ENCODE results near the gene PRICKLE2.

Gene PRICKLE2

GRCh38 chr3:64081235-64081630 is 144.0 kb downstream of the PRICKLE2 start:
- Histone ChIP-seq H3K9me2 (replicated peaks; ENCODE audit: insufficient read depth, low read length) (no peaks in the 10 kb centered on the region), H2AFZ (ENCODE audit: low read length) (no peak overlapping the region), H3K4me3 (ENCODE audit: low read length) (no peak overlapping the region), H3K27ac (ENCODE audit: low read length) (no peak overlapping the region), H3K9ac (ENCODE audit: low read length) (no peak overlapping the region), H3F3A (ENCODE audit: insufficient read depth, low read length) (no peaks in the 10 kb centered on the region), H3K79me2 (ENCODE audit: low read length) (no peaks in the 10 kb centered on the region), H4K20me1 (ENCODE audit: insufficient read depth, low read length) (no peaks in the 10 kb centered on the region), H3K27me3 (replicated peaks; ENCODE audit: insufficient read depth, low read length) (no peaks in the 10 kb centered on the region), H3K4me1 (ENCODE audit: low read length) (no peaks in the 10 kb centered on the region), H3K9me3 (replicated peaks; ENCODE audit: insufficient read depth, low read length) (no peaks in the 10 kb centered on the region), H3K36me3 (replicated peaks; ENCODE audit: insufficient read depth, low read length) (no peaks in the 10 kb centered on the region), H3K4me2 (ENCODE audit: low read depth, low read length) (no peak overlapping the region)
- no peak for DNase-seq
- no peak for TF ChIP-seq EZH2phosphoT487 (IDR thresholded peaks at IDR 0.05; ENCODE audit: low read length)
- TF ChIP-seq, protein P1, sequence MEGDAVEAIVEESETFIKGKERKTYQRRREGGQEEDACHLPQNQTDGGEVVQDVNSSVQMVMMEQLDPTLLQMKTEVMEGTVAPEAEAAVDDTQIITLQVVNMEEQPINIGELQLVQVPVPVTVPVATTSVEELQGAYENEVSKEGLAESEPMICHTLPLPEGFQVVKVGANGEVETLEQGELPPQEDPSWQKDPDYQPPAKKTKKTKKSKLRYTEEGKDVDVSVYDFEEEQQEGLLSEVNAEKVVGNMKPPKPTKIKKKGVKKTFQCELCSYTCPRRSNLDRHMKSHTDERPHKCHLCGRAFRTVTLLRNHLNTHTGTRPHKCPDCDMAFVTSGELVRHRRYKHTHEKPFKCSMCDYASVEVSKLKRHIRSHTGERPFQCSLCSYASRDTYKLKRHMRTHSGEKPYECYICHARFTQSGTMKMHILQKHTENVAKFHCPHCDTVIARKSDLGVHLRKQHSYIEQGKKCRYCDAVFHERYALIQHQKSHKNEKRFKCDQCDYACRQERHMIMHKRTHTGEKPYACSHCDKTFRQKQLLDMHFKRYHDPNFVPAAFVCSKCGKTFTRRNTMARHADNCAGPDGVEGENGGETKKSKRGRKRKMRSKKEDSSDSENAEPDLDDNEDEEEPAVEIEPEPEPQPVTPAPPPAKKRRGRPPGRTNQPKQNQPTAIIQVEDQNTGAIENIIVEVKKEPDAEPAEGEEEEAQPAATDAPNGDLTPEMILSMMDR (IDR thresholded peaks at IDR 0.05; ENCODE audit: low read length) = no peak
- TF ChIP-seq EZH2 (optimal IDR thresholded peaks at IDR 0.05; ENCODE audit: low read depth, low read length) = no peak

GRCh38 chr3:64080616-64081234 is 144.5 kb downstream of the PRICKLE2 start:
- Histone ChIP-seq H2AFZ (ENCODE audit: low read length) (no peak overlapping the region), H3K36me3 (replicated peaks; ENCODE audit: insufficient read depth, low read length) (no peaks in the 10 kb centered on the region), H3K4me3 (ENCODE audit: low read length) (no peak overlapping the region), H3K9me2 (replicated peaks; ENCODE audit: insufficient read depth, low read length) (no peaks in the 10 kb centered on the region), H4K20me1 (ENCODE audit: insufficient read depth, low read length) (no peaks in the 10 kb centered on the region), H3K9me3 (replicated peaks; ENCODE audit: insufficient read depth, low read length) (no peaks in the 10 kb centered on the region), H3K4me2 (ENCODE audit: low read depth, low read length) (no peak overlapping the region), H3K79me2 (ENCODE audit: low read length) (no peaks in the 10 kb centered on the region), H3K4me1 (ENCODE audit: low read length) (no peaks in the 10 kb centered on the region), H3K9ac (ENCODE audit: low read length) (no peak overlapping the region), H3K27me3 (replicated peaks; ENCODE audit: insufficient read depth, low read length) (no peaks in the 10 kb centered on the region), H3K27ac (ENCODE audit: low read length) (no peak overlapping the region), H3F3A (ENCODE audit: insufficient read depth, low read length) (no peaks in the 10 kb centered on the region)
- DNase-seq = no peak
- TF ChIP-seq EZH2phosphoT487 (IDR thresholded peaks at IDR 0.05; ENCODE audit: low read length) = no peak
- TF ChIP-seq, protein P1 (IDR thresholded peaks at IDR 0.05; ENCODE audit: low read length) = no peak
- no peak for TF ChIP-seq EZH2 (optimal IDR thresholded peaks at IDR 0.05; ENCODE audit: low read depth, low read length)

DNA sequence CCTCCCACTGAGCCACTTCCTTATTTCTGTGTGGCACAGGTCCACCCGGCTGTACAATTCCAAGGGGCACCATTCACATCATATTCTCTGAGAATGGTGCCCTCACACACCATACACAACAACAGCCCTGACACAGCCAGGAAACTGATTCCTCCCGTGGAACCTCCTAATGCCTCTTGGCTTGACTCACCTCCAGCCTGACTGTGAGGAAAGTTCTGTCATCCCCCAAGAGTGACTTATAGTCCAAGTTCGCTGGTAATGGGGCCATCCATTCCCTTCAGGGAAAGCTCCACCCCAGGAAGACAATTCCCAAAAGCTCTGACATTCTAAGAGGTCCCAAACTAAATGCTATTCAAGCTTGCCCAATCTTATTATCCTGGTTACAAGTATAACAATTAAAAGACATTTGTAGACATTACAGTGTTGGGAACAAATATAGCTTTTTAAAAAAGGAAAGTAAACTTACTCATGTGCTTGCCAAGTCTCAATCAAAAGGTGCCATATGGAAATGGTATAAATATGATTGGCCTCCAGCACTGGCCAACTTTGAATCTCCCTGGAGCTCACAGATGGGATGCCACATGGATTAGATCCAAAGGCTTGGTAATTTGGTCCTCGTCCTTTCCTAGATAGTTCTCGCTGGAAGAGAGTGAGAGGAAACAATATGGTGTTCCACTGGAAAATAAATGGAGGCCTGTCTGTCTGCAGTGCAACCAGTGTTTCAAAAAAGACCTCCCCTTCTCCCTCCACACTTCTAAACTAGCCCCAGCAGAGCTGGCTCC is 145.7 kb downstream of the PRICKLE2 start:
- Histone ChIP-seq H2AFZ (ENCODE audit: low read length) (no peak overlapping the region), H3K27ac (ENCODE audit: low read length) (no peak overlapping the region), H3K9ac (ENCODE audit: low read length) (no peak overlapping the region), H3K9me3 (replicated peaks; ENCODE audit: insufficient read depth, low read length) (no peaks in the 10 kb centered on the region), H3K4me1 (ENCODE audit: low read length) (no peaks in the 10 kb centered on the region), H3K4me2 (ENCODE audit: low read depth, low read length) (no peak overlapping the region), H3K9me2 (replicated peaks; ENCODE audit: insufficient read depth, low read length) (no peaks in the 10 kb centered on the region), H3K27me3 (replicated peaks; ENCODE audit: insufficient read depth, low read length) (no peaks in the 10 kb centered on the region), H3K79me2 (ENCODE audit: low read length) (no peaks in the 10 kb centered on the region), H3F3A (ENCODE audit: insufficient read depth, low read length) (no peaks in the 10 kb centered on the region), H4K20me1 (ENCODE audit: insufficient read depth, low read length) (no peaks in the 10 kb centered on the region), H3K4me3 (ENCODE audit: low read length) (no peak overlapping the region), H3K36me3 (replicated peaks; ENCODE audit: insufficient read depth, low read length) (no peaks in the 10 kb centered on the region)
- no peak for TF ChIP-seq EZH2phosphoT487 (IDR thresholded peaks at IDR 0.05; ENCODE audit: low read length)
- DNase-seq = no peak

DNA sequence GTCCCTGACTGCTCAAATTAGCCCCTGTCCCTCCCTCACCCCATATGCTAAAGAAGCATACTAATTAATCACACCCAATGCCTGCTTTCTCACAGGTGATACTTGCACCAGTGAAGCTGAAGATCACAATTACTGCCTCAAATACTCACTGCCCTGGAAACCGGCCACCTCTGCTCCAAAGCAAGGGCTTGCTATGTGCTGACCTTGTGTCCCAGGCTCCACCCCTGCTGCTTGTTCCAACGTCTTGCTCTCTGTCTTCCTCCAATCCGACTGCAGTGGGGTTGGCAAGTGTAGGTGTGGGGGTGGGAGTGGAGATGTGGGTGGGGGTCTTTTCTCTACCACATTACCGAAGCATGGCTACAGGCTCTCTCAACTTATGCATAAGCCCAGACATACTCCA is 146.3 kb downstream of the PRICKLE2 start:
- Histone ChIP-seq H4K20me1 (ENCODE audit: insufficient read depth, low read length) (no peaks in the 10 kb centered on the region), H3K9me2 (replicated peaks; ENCODE audit: insufficient read depth, low read length) (no peaks in the 10 kb centered on the region), H3K9ac (ENCODE audit: low read length) (no peak overlapping the region), H3F3A (ENCODE audit: insufficient read depth, low read length) (no peaks in the 10 kb centered on the region), H3K27me3 (replicated peaks; ENCODE audit: insufficient read depth, low read length) (no peaks in the 10 kb centered on the region), H3K4me3 (ENCODE audit: low read length) (no peak overlapping the region), H3K36me3 (replicated peaks; ENCODE audit: insufficient read depth, low read length) (no peaks in the 10 kb centered on the region), H2AFZ (ENCODE audit: low read length) (no peak overlapping the region), H3K27ac (ENCODE audit: low read length) (no peak overlapping the region), H3K4me1 (ENCODE audit: low read length) (no peaks in the 10 kb centered on the region), H3K79me2 (ENCODE audit: low read length) (no peaks in the 10 kb centered on the region), H3K4me2 (ENCODE audit: low read depth, low read length) (no peak overlapping the region), H3K9me3 (replicated peaks; ENCODE audit: insufficient read depth, low read length) (no peaks in the 10 kb centered on the region)
- TF ChIP-seq EZH2 (optimal IDR thresholded peaks at IDR 0.05; ENCODE audit: low read depth, low read length) (no peak), EZH2phosphoT487 (IDR thresholded peaks at IDR 0.05; ENCODE audit: low read length) (no peak)
- TF ChIP-seq, protein P1 (IDR thresholded peaks at IDR 0.05; ENCODE audit: low read length) = no peak
- DNase-seq = no peak

All from MM.1S (cell line).